ENCODE data around the gene TUFT1.

Gene TUFT1

GRCh38 chr1:151540021-151540981 is at the start of gene TUFT1:
Gene TUFT1 (plus strand): TSS chr1:151540309. CDS start chr1:151540367, 58 bp downstream.
- peak; percentile 87 to 92 for DNase-seq (ENCODE audit: low read depth in 2 of 2)

DNA sequence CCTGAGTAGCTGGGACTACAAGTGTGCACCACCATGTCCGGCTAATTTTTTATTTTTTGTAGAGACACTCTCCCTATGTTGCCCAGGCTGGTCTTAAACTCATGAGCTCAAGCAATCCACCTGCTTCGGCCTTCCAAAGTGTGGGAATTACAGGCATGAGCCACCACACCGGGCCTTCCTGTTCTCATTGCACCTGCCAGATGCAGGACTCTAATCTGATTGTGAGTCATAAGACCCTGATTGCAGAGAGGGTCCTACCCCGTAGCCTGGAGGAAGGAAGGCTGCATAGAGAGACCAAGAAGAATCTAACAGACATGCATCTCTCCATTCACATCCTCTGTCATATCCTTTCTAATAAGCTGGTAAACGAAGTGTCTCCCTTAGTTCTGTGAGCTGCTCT is 48.5 kb upstream of the TUFT1 start:
- no peak for DNase-seq (ENCODE audit: low read depth in 2 of 2)

DNA sequence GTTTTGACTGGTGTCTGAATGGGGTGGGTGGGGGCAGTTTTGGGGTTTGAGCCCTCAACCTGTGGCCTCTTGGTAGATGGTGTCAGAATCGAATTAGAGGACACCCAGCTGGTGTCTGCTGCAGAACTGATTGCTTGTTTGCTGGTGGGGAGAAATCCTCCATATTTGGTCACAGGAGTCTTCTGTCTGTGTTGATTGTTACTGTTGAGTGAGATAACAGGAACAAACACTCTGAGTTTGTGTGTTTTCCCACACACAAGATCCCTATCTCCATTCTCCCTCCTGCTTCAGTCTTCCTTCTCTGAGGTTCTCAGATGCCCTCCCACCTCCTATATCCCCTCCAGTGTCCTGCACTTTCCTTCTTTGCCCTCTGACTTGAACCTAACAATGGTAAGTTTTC is 48.0 kb upstream of the TUFT1 start:
- DNase-seq (ENCODE audit: low read depth in 2 of 2): no peak

GRCh38 chr1:151493042-151493441 is 47.1 kb upstream of the TUFT1 start:
- DNase-seq (ENCODE audit: low read depth in 2 of 2): no peak

DNA sequence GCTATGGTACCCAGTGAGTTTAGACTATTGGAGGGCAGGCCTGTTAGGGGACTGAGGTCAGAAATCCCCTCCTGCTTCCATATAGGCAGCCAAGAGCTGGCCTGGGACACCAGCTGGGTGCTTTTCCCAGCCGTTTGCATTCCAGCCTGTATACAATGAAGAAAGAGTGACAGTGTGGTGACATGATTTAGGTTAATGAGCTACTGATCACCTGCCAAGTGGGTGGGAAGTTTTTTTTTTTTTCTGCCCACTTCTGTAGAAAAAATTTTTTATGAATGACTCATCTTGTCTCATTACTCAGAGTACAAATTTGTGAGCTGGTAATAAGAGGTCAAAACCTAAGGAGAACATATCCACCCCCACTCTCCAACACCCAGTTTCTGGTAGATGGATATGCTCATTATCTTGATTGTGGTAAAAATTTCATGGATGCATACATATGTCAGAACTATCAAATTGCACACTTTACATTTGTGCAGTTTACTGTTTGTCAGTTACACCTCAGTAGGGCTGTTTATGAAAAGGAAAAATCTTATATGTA is 45.3 kb upstream of the TUFT1 start:
- DNase-seq (ENCODE audit: low read depth in 2 of 2): no peak

GRCh38 chr1:151495316-151495715 is 44.8 kb upstream of the TUFT1 start:
- no peak for DNase-seq (ENCODE audit: low read depth in 2 of 2)

DNA sequence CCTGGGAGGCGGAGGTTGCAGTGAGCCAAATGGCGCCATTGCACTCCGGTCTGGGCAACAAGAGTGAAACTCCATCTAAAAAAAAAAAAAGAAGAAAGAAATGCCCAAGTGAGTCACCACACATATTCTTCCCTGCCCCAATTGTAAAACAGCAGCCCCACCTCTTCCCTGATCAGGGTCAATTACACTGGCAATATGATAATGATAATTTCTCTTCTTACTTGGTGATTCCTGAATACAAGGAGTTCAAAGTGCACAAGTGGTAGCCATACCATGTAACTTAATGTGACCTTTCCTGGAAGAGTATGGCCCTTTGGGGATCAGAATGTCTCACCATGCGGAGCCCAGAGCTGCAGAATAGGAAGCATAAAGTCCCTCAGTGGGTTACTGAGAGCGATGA is 40.7 kb upstream of the TUFT1 start:
- no peak for DNase-seq (ENCODE audit: low read depth in 2 of 2)

GRCh38 chr1:151499930-151500329 is 40.2 kb upstream of the TUFT1 start:
- no peak for DNase-seq (ENCODE audit: low read depth in 2 of 2)

DNA sequence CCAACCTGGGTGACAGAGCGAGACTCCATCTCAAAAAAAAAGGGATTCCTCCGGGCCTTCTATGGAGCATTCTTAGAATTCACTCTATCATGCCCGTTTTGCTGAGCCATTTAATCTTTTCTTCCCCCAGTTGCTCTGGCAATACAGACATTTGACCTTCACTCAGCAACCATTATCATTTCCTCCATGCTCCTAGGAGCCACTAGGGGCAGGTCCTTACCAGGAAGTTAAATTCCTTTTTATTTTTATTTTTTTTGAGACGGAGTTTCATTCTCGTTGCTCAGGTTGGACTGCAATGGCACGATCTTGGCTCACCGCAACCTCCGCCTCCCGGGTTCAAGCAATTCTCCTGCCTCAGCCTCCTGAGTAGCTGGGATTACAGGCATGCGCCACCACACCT is 38.6 kb upstream of the TUFT1 start:
- no peak for DNase-seq (ENCODE audit: low read depth in 2 of 2)

DNA sequence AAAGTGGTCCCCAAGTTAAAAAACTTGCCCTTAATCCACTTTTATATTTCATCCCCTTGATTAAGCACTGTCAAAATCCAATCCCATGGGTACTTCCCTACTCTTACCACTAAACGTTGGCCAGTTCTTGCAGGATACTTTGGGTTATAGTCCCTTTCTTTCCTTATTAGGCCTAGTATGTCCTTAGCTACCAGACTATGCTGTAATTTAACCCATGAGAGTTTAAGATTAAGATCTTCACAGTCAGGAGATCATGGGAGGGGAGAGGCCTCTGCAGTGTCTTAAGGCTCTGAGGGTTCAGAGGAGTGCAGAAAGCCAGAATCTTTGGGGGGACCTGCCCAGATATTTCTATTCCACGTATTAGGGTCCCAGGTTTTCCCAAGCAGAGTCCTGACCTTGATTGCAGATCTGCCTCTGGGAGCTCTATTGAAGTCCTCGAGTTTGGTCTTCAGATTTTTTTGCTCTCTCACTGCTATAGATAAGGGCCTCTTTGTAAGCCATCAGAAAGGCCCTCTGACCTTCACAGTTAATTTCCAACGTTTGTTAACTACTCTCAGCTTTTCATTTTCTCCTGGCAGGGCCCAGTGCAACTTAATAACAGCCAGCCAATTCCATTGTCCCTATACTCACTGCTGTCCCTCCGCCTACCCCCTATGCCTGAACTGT is 37.9 kb upstream of the TUFT1 start:
- no peak for DNase-seq (ENCODE audit: low read depth in 2 of 2)

DNA sequence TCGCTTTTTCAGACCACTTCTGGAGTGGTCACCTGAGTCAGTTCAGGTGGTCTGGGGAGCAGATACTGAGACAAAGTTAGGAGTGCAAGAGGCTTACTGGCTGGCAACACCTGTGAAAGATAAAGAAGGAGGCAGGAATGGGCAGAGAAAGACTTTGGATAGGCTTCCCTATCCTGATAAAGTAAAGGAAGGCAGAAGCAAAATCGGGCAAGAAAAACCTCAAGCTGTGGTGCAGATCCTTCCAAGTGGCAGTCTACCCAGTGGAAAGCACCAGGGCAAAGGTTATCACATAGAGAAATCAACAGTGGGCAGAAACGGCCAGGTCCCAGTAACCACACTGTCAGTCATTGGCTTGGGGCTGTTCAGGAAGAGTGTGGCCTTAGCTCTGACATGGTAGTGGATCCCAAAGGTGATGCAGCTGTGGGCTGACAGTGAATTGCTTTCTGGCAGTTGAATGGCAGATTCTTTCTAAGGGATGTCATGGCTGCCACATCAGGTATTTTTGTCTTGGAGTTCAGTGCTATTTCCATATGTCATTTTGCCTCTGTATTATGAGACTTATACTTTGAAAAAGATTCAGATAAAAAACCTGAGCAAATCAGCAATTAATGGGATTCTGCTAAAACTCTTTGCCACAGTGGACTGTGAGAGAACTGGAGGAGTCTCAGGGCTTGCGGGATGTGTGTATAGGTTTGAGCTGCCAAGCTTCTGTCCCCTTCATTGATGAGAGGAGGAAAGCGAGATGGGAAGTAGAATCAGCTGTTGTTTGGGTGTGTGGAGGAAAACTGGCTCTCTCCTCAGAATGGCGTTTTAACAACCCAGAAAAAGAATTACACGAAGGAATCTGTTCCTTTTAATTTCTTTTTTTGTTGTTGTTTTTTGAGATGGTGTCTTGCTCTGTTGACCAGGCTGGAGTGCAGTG is 37.0 kb upstream of the TUFT1 start:
- DNase-seq (ENCODE audit: low read depth in 2 of 2): no peak

GRCh38 chr1:151504252-151504651 is 35.9 kb upstream of the TUFT1 start:
- no peak for DNase-seq (ENCODE audit: low read depth in 2 of 2)

GRCh38 chr1:151504759-151505158 is 35.4 kb upstream of the TUFT1 start:
- DNase-seq (ENCODE audit: low read depth in 2 of 2): no peak

- DNase-seq (ENCODE audit: low read depth in 2 of 2): no peak
Measured at GRCh38 chr1:151508833-151509232, 31.3 kb upstream of the TUFT1 start.

DNA sequence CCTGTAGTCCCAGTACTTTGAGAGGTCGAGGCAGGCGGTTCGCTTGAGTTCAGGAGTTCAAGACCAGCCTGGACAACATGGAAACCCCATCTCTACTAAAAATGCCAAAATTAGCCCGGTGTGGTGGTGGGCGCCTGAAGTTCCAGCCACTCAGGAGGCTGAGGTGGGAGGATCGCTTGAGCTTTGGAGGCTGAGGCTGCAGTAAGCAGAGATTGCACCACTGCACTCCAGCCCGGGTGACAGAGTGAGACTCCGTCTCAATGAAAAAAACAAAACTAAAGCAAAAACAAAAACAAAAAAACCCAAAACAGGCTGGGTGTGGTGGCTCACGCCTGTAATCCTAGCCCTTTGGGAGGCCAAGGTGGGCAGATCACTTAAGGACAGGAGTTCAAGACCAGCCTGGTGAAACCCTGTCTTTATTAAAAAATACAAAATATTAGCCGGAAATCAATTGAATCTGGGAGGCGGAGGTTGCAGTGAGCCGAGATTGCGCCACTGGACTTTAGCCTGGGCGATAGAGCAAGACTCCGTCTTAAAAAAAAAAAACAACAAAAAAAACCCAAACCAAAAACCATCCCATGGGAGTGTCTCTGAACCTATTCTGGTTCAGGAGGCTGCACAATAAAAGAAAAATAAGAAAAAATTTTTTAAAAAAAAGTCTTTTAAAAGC is 30.6 kb upstream of the TUFT1 start:
- no peak for DNase-seq (ENCODE audit: low read depth in 2 of 2)

GRCh38 chr1:151510020-151510405 is 30.1 kb upstream of the TUFT1 start:
- no peak for DNase-seq (ENCODE audit: low read depth in 2 of 2)

DNA sequence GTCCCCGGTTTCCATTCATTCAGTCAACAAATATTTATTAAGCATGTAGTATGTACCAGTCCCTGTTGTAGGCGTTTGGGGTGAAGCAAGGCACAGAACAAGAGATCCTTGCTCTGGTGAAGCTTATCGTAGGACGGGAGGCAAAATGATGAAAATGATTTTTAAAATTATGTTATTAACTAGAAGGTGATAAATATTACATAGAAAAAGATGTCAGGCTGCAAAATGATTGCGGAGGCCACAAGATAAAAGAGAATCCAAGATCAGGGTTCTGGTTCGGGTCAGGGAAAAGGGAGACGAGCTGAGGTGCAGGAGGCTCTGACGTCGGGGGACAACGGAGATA is 29.5 kb upstream of the TUFT1 start:
- no peak for DNase-seq (ENCODE audit: low read depth in 2 of 2)

DNA sequence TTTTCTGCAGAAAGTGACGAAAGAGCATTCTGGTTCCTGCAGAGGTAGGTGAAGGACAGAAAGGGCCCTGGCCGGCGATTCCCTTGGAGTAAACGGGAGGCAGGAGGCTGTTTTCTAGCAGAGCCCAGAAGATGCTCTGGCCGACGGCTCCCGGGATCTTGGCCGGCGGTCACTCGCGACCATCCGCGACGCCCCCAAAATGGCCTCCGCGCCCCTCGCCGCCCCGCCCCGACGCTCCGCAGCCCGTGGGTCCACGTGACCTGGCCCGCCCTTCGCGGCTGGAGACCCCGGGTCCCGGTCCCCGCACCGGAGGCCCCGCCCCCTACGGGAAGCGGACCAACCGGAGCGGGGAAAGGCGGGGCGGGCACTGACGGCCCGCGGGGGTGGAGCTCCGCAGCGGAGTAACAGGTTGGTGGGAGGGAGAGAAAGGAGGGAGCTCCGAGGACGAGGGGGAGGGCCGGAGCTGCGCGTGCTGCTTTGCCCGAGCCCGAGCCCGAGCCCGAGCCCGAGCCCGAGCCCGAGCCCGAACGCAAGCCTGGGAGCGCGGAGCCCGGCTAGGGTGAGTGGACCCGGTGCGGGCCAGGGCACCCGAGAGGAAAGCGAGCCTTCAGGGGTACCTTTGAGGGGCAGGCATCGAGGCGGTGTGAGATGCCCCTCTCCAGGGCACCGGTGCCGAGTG is 29.0 kb upstream of the TUFT1 start, which contains the start of gene CGN:
Gene CGN (plus strand): TSS at position 431 of the 679 bp plus-strand sequence. CDS start 7,133 bp downstream, outside the sequence.
- peak; percentile 77 to 81 for DNase-seq (ENCODE audit: low read depth in 2 of 2)

- peak in 1 of 2 donors; percentile 16 for DNase-seq (ENCODE audit: low read depth in 2 of 2)
Measured at GRCh38 chr1:151511636-151512215, 28.4 kb upstream of the TUFT1 start.

GRCh38 chr1:151512326-151512725 is 27.8 kb upstream of the TUFT1 start:
- DNase-seq (ENCODE audit: low read depth in 2 of 2): no peak
